Smooth muscle cell (in vitro differentiated cells): ENCODE results near the gene CHRD. TPM values are rescaled to one million over a fixed set of nuclear protein-coding genes. Genes with fewer than 3 reads are reported as not detected.
"Not testable (repeated sequence)": the region's sequence is repeated elsewhere in the genome, so short reads cannot be mapped to it uniquely, and the experiment has no call there.

Experiments
- DNase-seq: peaks from one replicate; lab custom pipeline; 2025; ENCODE audit not compliant: unreplicated experiment; lab: John Stamatoyannopoulos, UW
- H2AFZ ChIP-seq: fragments of 200-600 bp; sonication (generic); 2 replicates; pipeline ENCODE4 v1.6.0; 2016; ENCODE audit warnings: antibody characterized with exemption, low read depth, mild to moderate bottlenecking
- H3F3A ChIP-seq: fragments of 200-600 bp; sonication (generic); 2 replicates; pipeline ENCODE4 v1.6.0; 2017; ENCODE audit warnings: antibody characterized with exemption, low read depth
- H3K27ac ChIP-seq: fragments of 200-600 bp; sonication (generic); 2 replicates; pipeline ENCODE4 v1.5.1; 2016; ENCODE audit warnings: low read depth, mild to moderate bottlenecking
- H3K27me3 ChIP-seq: fragments of 200-600 bp; sonication (generic); 2 replicates; pipeline ENCODE4 v1.6.1; 2016; ENCODE audit warnings: low read depth, mild to moderate bottlenecking
- H3K36me3 ChIP-seq: fragments of 200-600 bp; sonication (generic); 2 replicates; pipeline ENCODE4 v1.5.1; 2016; ENCODE audit warnings: low read depth
- H3K4me1 ChIP-seq: fragments of 200-600 bp; sonication (generic); 2 replicates; pipeline ENCODE4 v1.5.1; 2016; ENCODE audit warnings: low read depth
- H3K4me2 ChIP-seq: fragments of 200-600 bp; sonication (generic); 2 replicates; pipeline ENCODE4 v1.6.0; 2016; ENCODE audit warnings: mild to moderate bottlenecking
- H3K4me3 ChIP-seq: fragments of 200-600 bp; sonication (generic); 2 replicates; pipeline ENCODE4 v1.5.1; 2016; ENCODE audit warnings: mild to moderate bottlenecking
- H3K79me2 ChIP-seq: fragments of 200-600 bp; sonication (generic); 2 replicates; pipeline ENCODE4 v1.6.0; 2016; ENCODE audit warnings: low read depth, mild to moderate bottlenecking
- H3K9ac ChIP-seq: fragments of 200-600 bp; sonication (generic); 2 replicates; pipeline ENCODE4 v1.6.0; 2016; ENCODE audit warnings: low read depth
- H3K9me3 ChIP-seq: fragments of 200-600 bp; sonication (generic); replicated peaks from 2 replicates; pipeline ENCODE4 v1.5.1; 2016; ENCODE audit warnings: low read depth
- H4K20me1 ChIP-seq: fragments of 200-600 bp; sonication (generic); 2 replicates; pipeline ENCODE4 v1.6.0; 2016; ENCODE audit warnings: low read depth
- WGBS: methylation state at CpG from one replicate; pipeline ENCODE4 v1.1.7; 2016; ENCODE audit warnings: low lambda C conversion rate; 5-methylcytosine and 5-hydroxymethylcytosine counted together
- polyA plus RNA-seq: library from polyadenylated mRNA; unstranded; fragments of >200 nt; fragmentation: Nextera tagmentation; extraction: Ambion mirVana; gene quantifications from 2 replicates; pipeline ENCODE4 v1.2.1, GENCODE V29; 2016
- total RNA-seq: library from RNA; depleted of rRNA; stranded (reverse); fragments of >200 nt; gene quantifications from 2 replicates; pipeline ENCODE4 v1.2.3, GENCODE V29; 2014
- TF ChIP-seq, protein P1 (sequence below): fragments of 200-600 bp; sonication (generic); IDR thresholded peaks from 2 replicates; pipeline ENCODE4 v1.5.1; 2017; ENCODE audit warnings: borderline replicate concordance, mild to moderate bottlenecking, antibody characterized with exemption; ENCODE audit not compliant: insufficient read depth, poor library complexity, severe bottlenecking

CHRD gene
- total and polyA plus RNA-seq, 2 experiments from 2014 or later, result 1.5 to 2.5 TPM

DNA sequence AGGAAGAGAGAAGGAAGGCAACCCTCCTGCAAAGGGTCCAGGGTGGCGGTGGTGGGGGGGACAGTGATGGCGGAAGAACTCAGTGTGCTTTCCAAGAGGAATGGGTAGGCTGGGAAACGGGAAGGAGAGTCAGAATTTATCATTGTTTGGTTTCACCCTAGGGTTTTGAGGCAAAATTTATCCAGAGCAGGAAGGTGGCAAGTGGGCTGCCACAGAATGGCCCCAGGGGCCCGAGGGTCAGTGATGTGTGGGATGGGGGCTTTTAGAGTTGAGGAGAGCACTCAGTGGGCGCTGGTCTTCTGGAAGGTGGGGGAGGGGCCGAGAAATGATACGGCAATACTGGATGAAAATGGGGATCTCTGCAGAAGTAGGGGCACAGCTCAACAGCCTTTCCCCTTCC, 41.9 kb upstream of the CHRD start:
- no peaks in the 10 kb centered on the region for H3K36me3 ChIP-seq
- peaks cover 13% of the 10 kb centered on the region for H3F3A ChIP-seq
- peaks cover 19% of the 10 kb centered on the region for H3K4me1 ChIP-seq
- WGBS, result 90% methylated on average over 7 of the region's 7 CpGs
- H3K9me3 ChIP-seq, result no peaks in the 10 kb centered on the region
- H3K27ac ChIP-seq, result peak overlapping the region; percentile 100
- peak overlapping the region; percentile 8 for H3K9ac ChIP-seq
- no peak for DNase-seq
- peak overlapping the region; percentile 95 for H3K4me2 ChIP-seq
- no peaks in the 10 kb centered on the region for H3K27me3 ChIP-seq
- TF ChIP-seq, protein P1, sequence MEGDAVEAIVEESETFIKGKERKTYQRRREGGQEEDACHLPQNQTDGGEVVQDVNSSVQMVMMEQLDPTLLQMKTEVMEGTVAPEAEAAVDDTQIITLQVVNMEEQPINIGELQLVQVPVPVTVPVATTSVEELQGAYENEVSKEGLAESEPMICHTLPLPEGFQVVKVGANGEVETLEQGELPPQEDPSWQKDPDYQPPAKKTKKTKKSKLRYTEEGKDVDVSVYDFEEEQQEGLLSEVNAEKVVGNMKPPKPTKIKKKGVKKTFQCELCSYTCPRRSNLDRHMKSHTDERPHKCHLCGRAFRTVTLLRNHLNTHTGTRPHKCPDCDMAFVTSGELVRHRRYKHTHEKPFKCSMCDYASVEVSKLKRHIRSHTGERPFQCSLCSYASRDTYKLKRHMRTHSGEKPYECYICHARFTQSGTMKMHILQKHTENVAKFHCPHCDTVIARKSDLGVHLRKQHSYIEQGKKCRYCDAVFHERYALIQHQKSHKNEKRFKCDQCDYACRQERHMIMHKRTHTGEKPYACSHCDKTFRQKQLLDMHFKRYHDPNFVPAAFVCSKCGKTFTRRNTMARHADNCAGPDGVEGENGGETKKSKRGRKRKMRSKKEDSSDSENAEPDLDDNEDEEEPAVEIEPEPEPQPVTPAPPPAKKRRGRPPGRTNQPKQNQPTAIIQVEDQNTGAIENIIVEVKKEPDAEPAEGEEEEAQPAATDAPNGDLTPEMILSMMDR, result no peak
- H3K79me2 ChIP-seq, result peaks cover 15% of the 10 kb centered on the region
- H2AFZ ChIP-seq, result no peak overlapping the region
- H3K4me3 ChIP-seq, result no peak overlapping the region
- peaks cover 75% of the 10 kb centered on the region for H4K20me1 ChIP-seq

GRCh38 chr3:184338511-184338945, 41.3 kb upstream of the CHRD start:
- Histone ChIP-seq H3K9ac (peak overlapping the region; percentile 8), H3K79me2 (peaks cover 15% of the 10 kb centered on the region), H2AFZ (no peak overlapping the region), H3K4me3 (no peak overlapping the region), H3K4me1 (peaks cover 19% of the 10 kb centered on the region), H3K36me3 (no peaks in the 10 kb centered on the region), H3F3A (peaks cover 8% of the 10 kb centered on the region), H3K27ac (peak overlapping the region; percentile 28), H4K20me1 (peaks cover 69% of the 10 kb centered on the region), H3K4me2 (peak overlapping the region; percentile 70), H3K27me3 (no peaks in the 10 kb centered on the region), H3K9me3 (no peaks in the 10 kb centered on the region)
- 30% methylated on average over 35 of the region's 37 CpGs for WGBS
- peak; percentile 32 for DNase-seq
- TF ChIP-seq, protein P1, result no peak

DNA sequence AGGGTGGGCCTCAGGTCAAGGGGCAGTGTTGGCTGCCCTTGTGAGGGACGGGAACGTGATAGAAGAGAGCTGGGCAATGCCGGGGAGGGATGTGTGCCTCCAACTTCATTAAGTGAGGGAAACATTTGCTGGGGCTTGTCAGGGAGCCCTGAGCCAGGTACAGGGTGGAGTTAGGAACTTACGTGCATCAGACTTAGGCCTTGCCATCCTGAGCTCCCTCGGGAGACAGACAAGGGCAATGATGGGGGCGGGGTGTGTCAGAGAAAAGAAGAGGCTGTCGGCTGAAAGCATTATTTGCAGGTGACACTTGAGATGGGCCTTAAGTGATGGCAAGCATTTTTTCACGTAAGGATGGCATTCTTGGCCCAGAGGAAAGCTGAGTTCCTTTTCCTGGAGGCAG, 40.9 kb upstream of the CHRD start:
- 78% methylated on average over 8 of the region's 8 CpGs for WGBS
- Histone ChIP-seq H3K36me3 (no peaks in the 10 kb centered on the region), H3F3A (peaks cover 3% of the 10 kb centered on the region), H3K9me3 (no peaks in the 10 kb centered on the region), H3K4me3 (no peak overlapping the region), H3K27ac (peak overlapping the region; percentile 28), H3K79me2 (peaks cover 15% of the 10 kb centered on the region), H4K20me1 (peaks cover 64% of the 10 kb centered on the region), H3K9ac (no peak overlapping the region), H3K4me1 (peaks cover 19% of the 10 kb centered on the region), H2AFZ (no peak overlapping the region), H3K4me2 (peak overlapping the region; percentile 70), H3K27me3 (no peaks in the 10 kb centered on the region)
- no peak for DNase-seq
- TF ChIP-seq, protein P1, result no peak

GRCh38 chr3:184339451-184340135, 40.3 kb upstream of the CHRD start:
- H3F3A ChIP-seq, H2AFZ ChIP-seq, H3K9ac ChIP-seq, H3K27me3 ChIP-seq, DNase-seq, H3K9me3 ChIP-seq, H3K27ac ChIP-seq, H3K36me3 ChIP-seq, H3K4me2 ChIP-seq, H3K4me3 ChIP-seq: not testable (repeated sequence)
- H4K20me1 ChIP-seq, result peaks cover 58% of the 10 kb centered on the region
- 93% methylated on average over 19 of the region's 19 CpGs for WGBS
- peaks cover 19% of the 10 kb centered on the region for H3K4me1 ChIP-seq
- H3K79me2 ChIP-seq, result peaks cover 15% of the 10 kb centered on the region
